Left ventricle myocardium superior (tissue), 1 donor: ENCODE measurements around the gene CSNK1D. TPM values are rescaled to one million over a fixed set of nuclear protein-coding genes. Genes with fewer than 3 reads are reported as not detected.

ENCODE experiments used
- ATAC-seq: fragments of 200-7000 bp; cut with Tn5 transposase; one replicate; pipeline ENCODE4 v1.9.1; 2020; ENCODE audit warnings: mild to moderate bottlenecking, moderate library complexity
- DNase-seq: peaks from one replicate; pipeline ENCODE4 v3.0.0-alpha.2; 2020
- intact Hi-C: fragments of 100-400 bp; cut with micrococcal nuclease; formaldehyde crosslinking; loops from one replicate; pipeline ENCODE4 v1.11.0; 2022
- total RNA-seq: library from RNA; stranded (reverse); fragmentation: NEBNext Ultra II Directional; extraction: Animal tissue kit (Norgen Biotek cat#: 25700); gene quantifications from one replicate; pipeline ENCODE4 v1.2.1, GENCODE V29; 2021
- donor health status: DM: no; HTN: yes; CAD: no; lungs with severe emphysema.

The CSNK1D gene
- total RNA-seq, 1 donor from 2014 or later = 64.4 TPM

DNA sequence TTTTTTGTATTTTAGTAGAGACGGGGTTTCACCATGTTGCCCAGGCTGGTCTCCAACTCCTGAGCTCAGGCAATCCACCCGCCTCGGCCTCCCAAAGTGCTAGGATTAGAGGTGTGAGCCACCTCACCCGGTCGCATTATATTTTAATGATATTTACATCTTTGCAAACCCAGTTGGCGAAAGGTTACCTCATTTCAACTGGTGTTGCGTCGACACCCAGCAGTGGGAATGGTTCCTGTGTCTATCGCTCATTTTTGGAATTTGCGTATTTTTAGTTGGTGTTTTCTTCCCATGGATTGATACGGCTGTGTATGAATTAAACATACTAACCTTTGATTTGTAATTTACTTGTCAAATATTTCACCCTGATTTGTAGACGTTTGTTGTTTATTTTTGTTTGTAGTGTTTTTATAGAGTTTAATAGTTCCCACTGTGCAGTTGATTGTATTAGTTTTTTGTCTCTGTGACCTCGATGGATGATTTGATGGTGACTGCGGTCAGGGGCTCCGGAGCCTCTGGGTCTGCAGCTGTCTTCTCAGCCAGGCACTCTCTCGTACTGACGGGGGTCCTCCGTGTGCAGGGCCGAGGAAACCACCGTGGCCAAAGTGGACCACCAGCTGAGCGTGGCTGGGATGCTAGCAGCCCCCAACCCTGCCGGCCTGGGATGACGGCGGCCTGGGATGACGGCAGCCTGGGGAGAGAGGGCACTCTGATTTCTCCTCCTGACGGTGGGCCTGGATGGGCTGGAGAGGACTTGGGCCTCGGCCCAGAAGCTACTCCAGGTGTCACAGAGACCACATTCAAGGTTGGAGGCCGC is 39.9 kb upstream of the CSNK1D start:
- ATAC-seq (no peak), DNase-seq (no peak)
- intact Hi-C loops = no loop called here

DNA sequence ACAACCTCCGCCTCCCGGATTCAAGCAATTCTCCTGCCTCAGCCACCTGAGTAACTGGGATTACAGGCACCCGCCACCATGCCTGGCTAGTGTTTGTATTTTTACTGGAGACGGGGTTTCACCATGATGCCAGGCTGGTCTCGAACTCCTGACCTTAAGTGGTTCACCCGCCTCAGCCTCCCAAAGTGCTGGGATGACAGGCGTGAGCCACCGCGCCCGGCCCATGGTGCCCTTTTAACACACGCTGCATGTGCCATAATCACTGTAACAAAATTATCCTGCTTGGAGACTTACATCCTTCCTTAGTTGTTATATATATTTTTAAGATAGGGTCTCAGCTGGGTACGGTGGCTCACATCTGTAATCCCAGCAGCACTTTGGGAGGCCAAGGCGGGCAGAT is 38.5 kb upstream of the CSNK1D start:
- intact Hi-C loops = no loop called here
- DNase-seq = no peak
- no peak for ATAC-seq

DNA sequence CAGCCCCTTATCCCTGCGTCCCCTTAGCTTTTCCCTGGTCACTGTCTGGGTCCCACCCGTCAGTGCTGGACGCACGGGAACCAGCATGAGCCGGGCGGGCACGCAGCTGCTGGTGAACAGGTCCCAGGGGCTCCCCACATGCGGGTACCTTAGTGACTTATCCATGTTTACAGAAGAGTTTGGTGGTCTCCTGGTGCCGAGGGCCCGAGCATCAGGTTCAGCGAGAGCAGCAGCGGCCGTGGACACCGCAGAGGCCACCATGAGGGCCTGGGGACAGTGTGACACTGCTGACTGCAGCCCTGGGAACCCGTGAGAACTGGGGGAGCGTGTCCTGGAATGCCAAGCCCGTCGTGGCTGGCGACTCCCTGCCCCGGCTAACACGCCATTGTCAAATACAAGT is 37.4 kb upstream of the CSNK1D start:
- intact Hi-C loops = no loop called here
- no peak for ATAC-seq
- DNase-seq = no peak

DNA sequence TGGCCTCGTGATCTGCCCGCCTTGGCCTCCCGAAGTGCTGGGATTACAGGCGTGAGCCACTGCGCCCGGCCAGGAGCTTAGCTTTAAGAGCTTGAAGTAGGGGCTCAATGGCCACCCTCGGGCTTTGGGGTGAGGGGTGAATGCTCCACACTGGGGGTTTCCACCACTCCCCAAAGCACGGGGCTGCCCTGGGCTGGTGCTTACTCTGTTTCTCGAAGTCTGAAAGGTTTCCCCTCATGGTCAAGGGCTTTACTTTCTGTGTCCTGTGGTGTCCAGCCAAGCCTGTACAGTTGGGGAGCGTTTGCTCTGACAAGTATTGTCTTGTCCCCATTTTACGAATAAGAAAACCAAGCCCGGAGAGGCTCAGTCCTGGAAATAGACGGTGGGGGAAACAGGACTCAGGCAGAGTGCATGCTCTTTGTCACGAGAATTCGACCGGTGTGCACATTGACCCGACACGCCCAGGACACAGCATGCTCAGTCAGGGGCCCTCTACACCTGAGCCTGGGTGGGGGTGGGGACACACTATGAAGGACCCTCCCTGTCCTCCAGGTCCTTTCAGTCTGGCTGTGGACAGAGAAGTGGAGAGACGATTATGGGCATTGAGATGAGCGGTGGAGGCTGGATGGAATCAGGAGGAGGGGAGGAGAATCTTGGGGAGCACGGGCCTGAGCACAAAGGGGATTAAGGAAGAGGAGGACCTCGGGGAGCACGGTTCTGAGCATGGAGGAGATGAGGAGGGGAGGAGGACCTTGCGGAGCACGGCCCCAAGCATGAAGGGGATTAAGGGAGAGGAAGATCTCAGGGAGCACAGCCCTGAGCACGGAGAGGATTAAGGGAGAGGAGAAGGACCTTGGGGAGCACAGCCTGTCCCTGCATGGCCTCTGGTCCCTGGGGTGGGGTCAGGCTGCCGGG is 36.4 kb upstream of the CSNK1D start:
- DNase-seq = no peak
- no peak for ATAC-seq
- intact Hi-C loops = no loop called here

DNA sequence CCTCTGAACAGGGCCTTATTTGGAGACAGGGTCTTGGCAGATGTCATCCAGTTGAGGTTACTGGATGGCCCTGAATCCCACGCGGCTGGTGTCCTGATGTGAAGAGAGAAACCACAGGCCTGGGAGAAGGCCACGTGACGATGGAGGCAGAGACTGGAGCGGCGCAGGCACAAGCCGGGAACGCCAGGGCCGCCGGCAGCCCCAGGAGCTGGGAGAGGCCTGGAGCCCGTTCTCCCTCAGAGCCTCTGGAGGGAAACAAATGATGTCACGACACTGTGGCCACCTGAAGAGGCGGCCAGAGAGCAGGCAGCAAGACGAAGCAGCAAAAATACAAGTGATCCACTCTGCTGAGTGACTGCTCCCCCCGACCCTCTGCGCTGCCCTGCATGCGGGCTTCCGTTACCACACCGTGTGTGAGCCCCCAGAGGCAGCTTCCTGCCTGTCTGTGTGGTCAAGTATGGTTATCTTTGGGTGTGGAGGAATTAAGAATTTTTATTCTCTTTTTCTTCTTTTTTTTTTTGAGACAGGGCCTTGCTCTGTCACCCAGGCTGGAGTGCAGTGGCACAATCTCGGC is 32.3 kb upstream of the CSNK1D start:
- DNase-seq = no peak
- no peak for ATAC-seq
- intact Hi-C loops = no loop called here

DNA sequence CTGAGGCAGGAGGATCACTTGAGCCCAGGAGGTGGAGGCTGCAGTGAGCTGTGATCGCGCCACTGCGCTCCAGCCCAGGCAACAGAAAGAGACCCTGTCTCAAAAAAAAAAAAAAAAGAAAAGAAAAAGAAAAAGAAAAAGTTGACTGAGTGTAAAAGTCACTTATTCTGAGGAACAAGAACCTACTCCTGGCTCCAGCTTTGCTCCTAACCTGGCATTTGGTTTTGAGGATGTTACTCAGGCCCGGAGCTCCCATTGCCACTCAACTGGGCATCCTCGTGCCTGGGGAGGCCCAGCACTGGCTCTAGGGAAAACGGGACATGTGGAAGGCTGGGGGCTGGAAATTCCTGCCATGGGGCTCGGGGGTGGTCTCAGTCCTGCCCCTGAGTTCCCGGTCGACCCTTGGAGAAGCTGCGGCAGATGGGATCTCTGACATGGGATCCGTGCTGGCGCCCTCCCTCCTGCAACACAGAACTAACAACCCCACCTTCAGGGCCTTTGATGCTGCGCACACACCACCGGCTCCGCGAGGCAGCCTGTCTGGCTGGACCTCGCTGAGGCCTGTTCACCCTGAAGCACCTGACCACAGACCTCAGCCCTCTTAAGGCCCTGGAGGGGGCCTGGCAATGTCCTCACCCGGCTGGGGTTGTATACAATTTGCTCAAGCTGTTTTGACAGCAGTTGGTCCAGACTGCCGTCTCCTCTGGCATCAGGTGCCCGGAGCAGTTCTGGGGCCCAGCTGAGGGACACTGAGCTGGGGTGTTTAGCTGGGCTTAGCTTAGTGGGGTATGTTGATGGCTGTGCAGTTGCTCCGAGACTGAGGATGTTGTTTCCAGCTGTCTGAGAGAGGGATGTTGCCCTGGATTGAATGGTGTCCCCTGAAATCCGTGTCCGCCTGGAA is 31.6 kb upstream of the CSNK1D start:
- ATAC-seq (no peak), DNase-seq (no peak)
- intact Hi-C loops = no loop called here

DNA sequence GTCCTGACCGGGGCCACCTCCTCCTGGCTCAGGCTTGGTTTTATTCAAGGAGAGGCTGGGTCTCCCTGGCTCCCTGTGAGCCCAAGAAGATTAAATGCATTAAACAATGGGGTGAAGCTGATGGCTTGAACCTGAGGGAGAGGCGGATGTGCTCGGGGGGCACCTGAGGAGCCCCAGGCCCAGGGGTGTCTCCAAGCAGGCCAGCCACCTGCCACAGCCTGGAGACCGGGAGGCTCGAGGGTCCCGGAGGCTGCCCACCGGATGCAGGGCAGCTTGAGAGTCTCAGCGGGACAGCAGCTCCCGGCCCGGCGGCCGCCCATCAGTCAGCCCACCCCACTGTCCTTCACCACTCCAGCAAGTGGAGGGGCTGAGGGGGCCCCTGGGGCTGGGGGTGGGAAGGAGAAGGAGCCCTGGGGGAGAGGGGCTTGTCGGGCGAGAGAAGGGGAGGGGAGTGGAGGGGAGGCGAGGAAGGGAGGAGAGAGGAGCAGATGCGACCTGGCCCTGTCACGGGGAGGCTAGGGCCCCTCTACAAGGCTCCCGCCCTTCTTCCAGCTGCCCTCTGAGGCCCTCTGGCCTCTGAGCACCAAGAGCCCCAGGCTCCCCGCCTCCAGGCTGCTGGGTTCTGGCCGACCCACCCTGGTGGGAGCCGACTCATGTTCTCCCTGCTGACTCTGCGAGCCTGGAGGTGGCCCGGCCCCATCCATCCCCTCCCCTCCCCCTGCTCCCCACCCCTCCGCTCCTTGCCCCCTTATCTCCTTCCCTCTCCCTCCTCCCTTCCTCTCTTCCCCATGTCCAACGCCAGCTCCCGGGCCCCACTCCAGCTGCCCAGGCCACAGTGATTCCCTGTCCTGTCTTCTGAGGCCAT is 30.7 kb upstream of the CSNK1D start:
- DNase-seq (no peak), ATAC-seq (peak; percentile 16)
- intact Hi-C loops = no loop called here

DNA sequence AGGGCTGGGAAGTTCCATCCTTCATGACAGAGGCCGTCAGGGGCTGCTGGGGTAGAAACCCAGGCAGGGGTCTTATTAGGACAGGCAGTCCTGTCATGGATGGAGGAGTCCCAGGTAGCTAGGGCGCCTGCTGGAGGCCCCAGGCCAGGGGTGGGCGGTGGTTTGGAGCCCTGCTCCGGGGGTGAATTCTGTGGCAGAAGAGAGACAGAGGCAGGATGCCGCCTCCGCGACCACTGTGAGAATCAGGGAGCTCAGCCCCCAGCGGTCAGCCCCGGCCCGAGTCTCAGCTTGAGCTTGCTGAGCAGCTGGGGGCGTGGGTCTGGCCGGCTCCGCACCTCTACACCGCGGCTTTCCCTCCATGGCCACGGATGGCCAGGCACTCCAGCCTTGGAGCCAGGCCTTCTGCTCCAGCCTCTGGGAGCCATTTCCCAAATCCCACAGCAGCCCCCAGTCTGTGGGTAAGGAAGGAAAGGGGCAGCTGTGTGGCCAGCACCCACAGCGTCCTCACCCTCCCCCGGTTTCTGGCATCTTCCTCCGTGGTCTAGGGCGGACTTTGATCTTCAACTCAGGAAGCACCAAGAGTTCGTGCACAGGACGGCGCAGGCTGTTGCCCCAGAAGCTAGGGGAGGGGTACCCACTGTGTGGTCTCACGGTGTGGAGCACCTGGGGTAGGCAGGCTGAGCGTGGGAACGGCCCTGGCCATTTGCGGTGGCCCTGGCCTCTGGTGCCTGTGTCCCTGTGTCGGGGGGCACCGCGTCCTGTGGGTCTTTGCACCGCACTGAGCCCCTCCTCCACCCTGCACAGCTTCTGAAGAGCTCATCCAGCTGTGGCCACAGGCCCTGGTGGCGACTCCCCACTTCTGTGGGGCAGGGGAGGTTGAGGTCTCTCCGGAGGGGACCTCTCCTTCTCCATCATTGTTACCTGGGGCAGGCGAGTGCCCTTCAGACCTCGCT is 29.8 kb upstream of the CSNK1D start:
- DNase-seq (no peak), ATAC-seq (no peak)
- intact Hi-C loops = no loop called here

DNA sequence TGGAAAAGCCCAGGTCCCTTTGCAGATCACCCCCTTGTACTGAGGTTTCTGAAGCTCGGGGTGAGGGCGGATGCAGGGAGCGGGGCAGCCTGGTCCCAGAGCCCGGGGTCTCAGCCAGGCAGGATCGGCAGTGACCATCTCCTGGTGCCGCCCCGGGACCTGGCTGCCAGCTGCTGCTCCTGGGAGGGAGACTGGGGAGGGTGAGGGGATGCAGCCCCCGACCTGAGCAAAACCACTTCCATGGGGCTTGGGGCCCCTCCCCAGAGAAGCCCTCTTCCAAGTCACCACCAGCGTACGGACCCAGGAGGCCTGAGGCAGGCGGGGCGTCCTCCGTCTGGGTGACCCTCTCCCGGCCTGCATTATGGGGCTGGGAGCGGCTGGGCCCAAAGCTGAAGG is 29.1 kb upstream of the CSNK1D start:
- intact Hi-C loops = no loop called here
- DNase-seq (no peak), ATAC-seq (no peak)

DNA sequence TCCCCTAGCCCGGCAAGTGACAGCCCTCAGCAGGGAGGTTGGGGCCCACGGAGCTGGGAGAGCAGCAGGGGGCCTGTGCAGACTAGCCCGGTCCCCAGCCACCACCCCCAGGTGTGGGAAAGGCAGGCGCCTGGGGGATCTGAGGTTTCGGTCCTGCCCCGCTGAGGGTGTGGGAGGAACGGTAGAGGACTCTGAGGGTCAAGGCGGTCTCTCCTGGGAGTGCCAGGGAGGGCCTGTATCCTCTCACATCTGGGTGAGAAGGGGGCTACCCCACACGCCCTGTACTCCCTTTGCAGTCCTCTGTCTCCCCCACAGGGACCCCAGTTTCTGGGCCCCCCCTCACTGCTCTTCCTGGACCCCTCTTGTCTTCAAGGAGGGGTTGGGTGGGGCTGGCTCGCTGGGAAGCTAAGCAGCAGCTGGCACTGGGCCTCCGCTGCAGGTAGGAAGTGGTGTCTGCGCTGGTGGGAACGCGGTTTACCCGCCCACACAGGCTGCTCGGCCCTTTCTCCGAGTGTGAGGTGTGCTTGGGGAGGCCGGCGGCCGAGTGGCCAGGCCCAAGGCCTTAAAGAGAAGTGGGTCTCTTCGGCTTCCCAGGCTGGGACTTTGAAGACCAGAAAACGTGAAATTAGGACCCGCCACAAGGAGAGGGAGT is 28.5 kb upstream of the CSNK1D start:
- intact Hi-C loops = no loop called here
- ATAC-seq (no peak), DNase-seq (no peak)

DNA sequence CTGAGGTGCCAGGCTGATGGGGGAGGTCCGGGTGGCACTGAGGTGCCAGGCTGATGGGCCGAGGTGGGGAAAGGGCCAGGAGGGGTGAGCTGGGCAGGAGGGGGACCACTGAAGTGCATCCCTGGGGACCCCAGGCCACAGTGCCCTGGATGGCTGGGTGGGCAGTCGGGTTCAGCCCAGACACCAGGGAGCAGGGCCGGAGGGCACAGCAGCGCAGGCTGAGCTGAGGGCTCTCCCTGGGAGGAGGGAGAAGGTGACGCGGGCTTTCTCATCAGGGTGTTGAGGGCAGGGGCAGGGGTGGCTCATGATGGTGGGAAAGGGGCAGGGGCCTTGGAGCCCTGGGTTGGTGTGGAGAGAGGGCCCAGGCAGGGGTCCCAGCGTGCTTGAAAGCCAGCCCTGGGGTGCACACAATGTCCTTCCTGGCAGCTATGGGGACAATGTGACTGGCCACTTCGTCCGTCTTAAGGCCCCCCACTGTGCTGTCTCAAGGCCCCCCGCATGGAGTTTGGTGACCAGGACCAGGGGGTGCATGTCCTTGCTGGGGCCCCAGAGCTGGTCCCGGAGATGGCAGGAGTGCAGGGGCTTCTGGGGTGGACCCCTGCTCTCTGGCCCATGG is 27.9 kb upstream of the CSNK1D start:
- intact Hi-C loops = no loop called here
- DNase-seq (no peak), ATAC-seq (no peak)

DNA sequence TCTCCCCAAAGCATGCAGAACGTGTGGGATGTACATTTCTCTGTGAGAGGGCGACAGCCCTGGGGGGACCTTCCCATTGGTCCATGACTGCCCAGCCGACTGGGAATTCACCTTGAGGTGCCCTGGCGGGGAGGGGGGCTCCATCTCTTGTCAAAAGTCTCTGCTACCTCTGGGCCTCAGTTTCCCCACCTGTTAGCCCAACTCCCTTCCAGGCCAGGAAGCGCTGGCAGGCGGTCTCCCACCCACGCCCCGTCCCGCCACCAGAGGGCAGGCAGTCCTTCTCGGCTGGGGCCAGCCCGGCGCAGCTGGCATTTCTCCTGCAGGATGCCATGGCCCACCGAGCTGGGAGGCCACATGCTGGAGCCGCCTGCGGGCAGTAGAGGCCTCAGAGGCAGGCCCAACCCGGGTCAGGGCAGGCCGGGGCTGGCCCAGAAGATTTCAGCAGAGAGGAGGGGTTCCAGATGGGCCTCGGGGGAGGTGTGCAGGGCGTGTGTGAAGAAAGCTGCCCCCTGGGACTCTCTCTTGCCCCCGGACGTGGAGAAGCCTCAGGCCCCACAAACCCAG is 27.3 kb upstream of the CSNK1D start:
- DNase-seq (peak; percentile 84), ATAC-seq (peak; percentile 28)
- intact Hi-C loops = no loop called here

DNA sequence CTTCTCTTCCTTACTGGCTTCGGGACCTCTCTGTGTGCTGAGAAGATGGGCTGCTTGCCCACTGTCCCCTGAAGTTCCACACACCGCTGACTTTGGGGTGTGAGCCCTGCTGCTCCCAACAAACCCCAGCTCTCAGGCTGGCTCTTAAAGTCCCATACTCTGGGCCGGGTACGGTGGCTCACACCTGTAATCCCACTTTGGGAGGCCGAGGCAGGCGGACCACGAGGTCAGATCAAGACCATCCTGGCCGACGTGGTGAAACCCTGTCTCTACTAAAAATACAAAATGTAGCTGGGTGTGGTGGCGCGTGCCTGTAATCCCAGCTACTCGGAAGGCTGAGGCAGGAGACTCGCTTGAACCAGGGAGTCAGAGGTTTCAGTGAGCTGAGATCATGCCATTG is 26.7 kb upstream of the CSNK1D start:
- DNase-seq (no peak), ATAC-seq (no peak)
- intact Hi-C loops = no loop called here

DNA sequence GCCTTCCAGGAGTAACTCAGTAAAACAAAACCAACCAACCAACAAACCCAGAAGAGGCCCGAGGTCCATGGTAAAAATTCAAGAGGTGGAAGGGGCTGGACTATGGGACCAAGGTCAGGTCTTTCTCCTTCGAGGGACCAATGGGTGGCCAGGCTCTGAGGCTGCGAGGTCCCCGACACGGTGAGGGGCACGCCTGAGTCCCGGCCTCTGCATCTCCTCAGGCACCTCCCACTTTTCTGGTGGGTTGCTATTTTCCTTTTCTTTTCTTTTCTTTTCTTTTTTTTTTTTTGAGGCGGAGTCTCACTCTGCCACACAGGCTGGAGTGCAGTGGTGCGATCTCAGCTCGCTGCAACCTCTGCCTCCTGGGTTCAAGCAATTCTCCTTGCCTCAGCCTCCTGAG is 26.0 kb upstream of the CSNK1D start:
- intact Hi-C loops = no loop called here
- no peak for DNase-seq
- no peak for ATAC-seq

DNA sequence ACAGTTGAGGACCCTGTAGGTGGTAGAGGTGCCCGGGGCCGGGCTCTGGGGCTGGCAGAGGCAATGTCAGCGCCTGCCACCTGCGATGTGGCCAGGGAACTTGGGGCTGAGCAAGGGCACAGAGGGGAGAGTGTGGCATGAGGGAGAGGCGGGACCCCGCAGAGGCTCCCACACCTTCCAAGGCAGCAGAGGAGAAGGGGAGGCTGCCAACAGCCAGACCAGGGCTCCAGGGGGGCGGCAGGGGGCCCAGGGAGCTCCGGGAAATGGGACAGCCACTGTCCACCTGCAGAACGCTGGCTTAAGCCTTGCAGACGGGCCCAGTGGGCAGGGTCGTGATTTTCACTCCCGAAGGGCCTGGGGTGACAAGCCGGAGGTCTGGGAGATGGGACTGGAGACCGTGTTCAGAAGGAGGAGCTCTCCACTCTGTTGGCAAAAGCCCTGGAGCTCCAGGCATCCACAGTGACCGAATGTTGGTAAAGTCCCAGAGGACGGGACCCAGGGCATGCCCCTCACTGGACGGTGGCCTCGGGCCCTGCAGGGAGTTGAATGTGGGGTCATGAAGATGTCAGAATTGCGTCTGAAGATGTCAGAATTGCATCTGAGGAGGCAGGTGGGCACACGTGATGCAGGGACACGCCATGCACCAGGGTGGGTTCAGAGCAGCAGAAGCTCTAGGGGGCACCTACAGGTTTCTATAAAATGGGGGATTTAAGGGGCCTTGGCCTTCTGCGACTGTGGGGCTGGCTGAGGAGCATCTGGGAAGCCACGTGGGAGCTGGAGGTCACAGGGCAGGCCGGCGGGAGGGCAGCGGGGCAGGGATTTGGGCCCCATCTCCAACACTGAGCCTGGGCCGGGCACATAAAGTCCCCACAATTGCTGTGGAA is 25.3 kb upstream of the CSNK1D start:
- intact Hi-C loops = no loop called here
- DNase-seq (no peak), ATAC-seq (no peak)
